Activated T-cell treated with anti-CD3 and anti-CD28 coated beads, Interleukin-2, amount 50 U/mL, for 72 hours (primary cell): Measurements from ENCODE around the gene LILRA6. TPM values are rescaled to one million over a fixed set of nuclear protein-coding genes. Genes with fewer than 3 reads are reported as not detected.
"Not testable (repeated sequence)": the region's sequence is repeated elsewhere in the genome, so short reads cannot be mapped to it uniquely, and the experiment has no call there.

ENCODE experiments used
- ATAC-seq, 2 donors: fragments of 150-1000 bp; cut with Tn5 transposase; replicated peaks in 1 of 2; 2 replicates each; pipeline ENCODE4 v1.10.0; 2021; ENCODE audit warnings: moderate library complexity in 2 of 2, mild to moderate bottlenecking in 1 of 2
- DNase-seq, 2 donors: peaks; one replicate each; pipeline ENCODE4 v3.0.0; 2021 to 2022; ENCODE audit warnings: mixed read lengths in 1 of 2
- H3K27ac Mint-ChIP-seq: one replicate; pipeline ENCODE4 v1.8.0; 2022; ENCODE audit warnings: mild to moderate bottlenecking, moderate library complexity, mixed read lengths
- H3K27me3 Mint-ChIP-seq: one replicate; pipeline ENCODE4 v1.8.0; 2022; ENCODE audit warnings: low read depth, mixed read lengths
- H3K36me3 Mint-ChIP-seq, 2 donors: one replicate each; pipeline ENCODE4 v1.8.0; 2022; ENCODE audit warnings: mixed read lengths in 2 of 2, mild to moderate bottlenecking in 1 of 2; ENCODE audit not compliant: insufficient read depth in 2 of 2
- H3K4me1 Mint-ChIP-seq: one replicate; pipeline ENCODE4 v1.8.0; 2022; ENCODE audit warnings: low read depth, mixed read lengths
- H3K4me3 Mint-ChIP-seq, 2 donors: one replicate each; pipeline ENCODE4 v1.8.0; 2022; ENCODE audit warnings: mild to moderate bottlenecking in 2 of 2, mixed read lengths in 2 of 2, moderate library complexity in 2 of 2
- H3K9me3 Mint-ChIP-seq, 2 donors: one replicate each; pipeline ENCODE4 v1.8.0; 2022; ENCODE audit warnings: mixed read lengths in 2 of 2
- total RNA-seq, 2 donors: library from RNA; stranded (reverse); gene quantifications; one replicate each; pipeline ENCODE4 v1.2.3, GENCODE V29; 2022

The LILRA6 gene
- total RNA-seq, 2 donors from 2014 or later, result not detected

- peaks cover 31% of the 10 kb centered on the region for H3K27me3 Mint-ChIP-seq
- not testable (repeated sequence) for H3K9me3 Mint-ChIP-seq, ATAC-seq, DNase-seq, H3K4me1 Mint-ChIP-seq, H3K36me3 Mint-ChIP-seq, H3K4me3 Mint-ChIP-seq, H3K27ac Mint-ChIP-seq
These were observed 2.9 kb downstream of the LILRA6 start for GRCh38 chr19:54239491-54240371.

- Mint-ChIP-seq H3K27ac (no peak overlapping the region), H3K27me3 (peaks cover 74% of the 10 kb centered on the region), H3K9me3 (no peaks in the 10 kb centered on the region), H3K4me3 (no peak overlapping the region), H3K36me3 (no peaks in the 10 kb centered on the region), H3K4me1 (peaks cover 7% of the 10 kb centered on the region)
- ATAC-seq (no peak), DNase-seq (no peak)
These were observed 8.6 kb downstream of the LILRA6 start for GRCh38 chr19:54233941-54234340.

GRCh38 chr19:54231077-54231931 lies 11.3 kb downstream of the LILRA6 start:
- Mint-ChIP-seq H3K4me1 (peaks cover 7% of the 10 kb centered on the region), H3K36me3 (no peaks in the 10 kb centered on the region), H3K4me3 (no peak overlapping the region), H3K27me3 (peaks cover 61% of the 10 kb centered on the region), H3K27ac (no peak overlapping the region), H3K9me3 (no peaks in the 10 kb centered on the region)
- peak; percentile 88 to 92 for DNase-seq
- peak; percentile 97 to 99 for ATAC-seq

- no peaks in the 10 kb centered on the region for H3K9me3 Mint-ChIP-seq
- peaks cover 53% of the 10 kb centered on the region for H3K27me3 Mint-ChIP-seq
- no peak overlapping the region for H3K4me3 Mint-ChIP-seq
- peaks cover 7% of the 10 kb centered on the region for H3K4me1 Mint-ChIP-seq
- no peak for ATAC-seq
- H3K27ac Mint-ChIP-seq, result no peak overlapping the region
- no peaks in the 10 kb centered on the region for H3K36me3 Mint-ChIP-seq
- DNase-seq, result no peak
These were observed 12.6 kb downstream of the LILRA6 start for GRCh38 chr19:54230031-54230430.

- H3K27me3 Mint-ChIP-seq, result peaks cover 45% of the 10 kb centered on the region
- H3K36me3 Mint-ChIP-seq, result no peaks in the 10 kb centered on the region
- H3K4me3 Mint-ChIP-seq, result no peak overlapping the region
- peaks cover 7% of the 10 kb centered on the region for H3K4me1 Mint-ChIP-seq
- no peaks in the 10 kb centered on the region for H3K9me3 Mint-ChIP-seq
- H3K27ac Mint-ChIP-seq, result no peak overlapping the region
- no peak for ATAC-seq
- no peak for DNase-seq
These were observed 13.4 kb downstream of the LILRA6 start for GRCh38 chr19:54229146-54229545.

- peaks cover 17% of the 10 kb centered on the region for H3K27me3 Mint-ChIP-seq
- H3K36me3 Mint-ChIP-seq, H3K27ac Mint-ChIP-seq, ATAC-seq, DNase-seq, H3K4me1 Mint-ChIP-seq, H3K4me3 Mint-ChIP-seq, H3K9me3 Mint-ChIP-seq: not testable (repeated sequence)
These were observed 18.0 kb downstream of the LILRA6 start for GRCh38 chr19:54224619-54225018.

- not testable (repeated sequence) for H3K4me3 Mint-ChIP-seq, H3K27ac Mint-ChIP-seq, ATAC-seq, DNase-seq, H3K9me3 Mint-ChIP-seq, H3K4me1 Mint-ChIP-seq, H3K36me3 Mint-ChIP-seq
- H3K27me3 Mint-ChIP-seq, result peaks cover 12% of the 10 kb centered on the region
These were observed 18.7 kb downstream of the LILRA6 start for GRCh38 chr19:54223937-54224281.

- H3K27ac Mint-ChIP-seq, H3K36me3 Mint-ChIP-seq, H3K4me3 Mint-ChIP-seq, H3K4me1 Mint-ChIP-seq, H3K9me3 Mint-ChIP-seq, DNase-seq: not testable (repeated sequence)
- peaks cover 11% of the 10 kb centered on the region for H3K27me3 Mint-ChIP-seq
- peak; percentile 5 to 11 for ATAC-seq
These were observed 19.2 kb downstream of the LILRA6 start for GRCh38 chr19:54223277-54223936.

- peaks cover 11% of the 10 kb centered on the region for H3K27me3 Mint-ChIP-seq
- H3K9me3 Mint-ChIP-seq, H3K36me3 Mint-ChIP-seq, H3K4me1 Mint-ChIP-seq, DNase-seq, H3K27ac Mint-ChIP-seq, H3K4me3 Mint-ChIP-seq: not testable (repeated sequence)
- ATAC-seq, result peak; percentile 26 to 57
These were observed 19.9 kb downstream of the LILRA6 start, which contains the start of gene LILRB3 for GRCh38 chr19:54222474-54223276. Gene LILRB3 (minus strand): TSS chr19:54223007. CDS start chr19:54222976, 31 bp downstream.

- H3K4me3 Mint-ChIP-seq, ATAC-seq, H3K36me3 Mint-ChIP-seq, H3K9me3 Mint-ChIP-seq, H3K27ac Mint-ChIP-seq, H3K4me1 Mint-ChIP-seq, DNase-seq: not testable (repeated sequence)
- H3K27me3 Mint-ChIP-seq, result peaks cover 11% of the 10 kb centered on the region
These were observed 20.6 kb downstream of the LILRA6 start for GRCh38 chr19:54221947-54222346.

- not testable (repeated sequence) for H3K27ac Mint-ChIP-seq, H3K4me3 Mint-ChIP-seq, DNase-seq, ATAC-seq, H3K4me1 Mint-ChIP-seq, H3K36me3 Mint-ChIP-seq, H3K9me3 Mint-ChIP-seq
- H3K27me3 Mint-ChIP-seq, result peaks cover 11% of the 10 kb centered on the region
These were observed 22.9 kb downstream of the LILRA6 start for GRCh38 chr19:54219702-54220101.

GRCh38 chr19:54218960-54219661 lies 23.5 kb downstream of the LILRA6 start:
- Mint-ChIP-seq H3K36me3 (peaks cover 0 to 6% of the 10 kb centered on the region in 2 donors), H3K4me1 (no peaks in the 10 kb centered on the region), H3K4me3 (no peak overlapping the region), H3K9me3 (no peaks in the 10 kb centered on the region), H3K27ac (no peak overlapping the region), H3K27me3 (peaks cover 10% of the 10 kb centered on the region)
- ATAC-seq (no peak), DNase-seq (no peak)
